Measurements from ENCODE around the gene SSR1. TPM values are rescaled to one million over a fixed set of nuclear protein-coding genes. Genes with fewer than 3 reads are reported as not detected.

The SSR1 gene
- polyA plus RNA-seq, 1 experiment, result 375 TPM

GRCh38 chr6:7300926-7301325, 12.1 kb downstream of the SSR1 start:
- TF ChIP-seq, protein P1, sequence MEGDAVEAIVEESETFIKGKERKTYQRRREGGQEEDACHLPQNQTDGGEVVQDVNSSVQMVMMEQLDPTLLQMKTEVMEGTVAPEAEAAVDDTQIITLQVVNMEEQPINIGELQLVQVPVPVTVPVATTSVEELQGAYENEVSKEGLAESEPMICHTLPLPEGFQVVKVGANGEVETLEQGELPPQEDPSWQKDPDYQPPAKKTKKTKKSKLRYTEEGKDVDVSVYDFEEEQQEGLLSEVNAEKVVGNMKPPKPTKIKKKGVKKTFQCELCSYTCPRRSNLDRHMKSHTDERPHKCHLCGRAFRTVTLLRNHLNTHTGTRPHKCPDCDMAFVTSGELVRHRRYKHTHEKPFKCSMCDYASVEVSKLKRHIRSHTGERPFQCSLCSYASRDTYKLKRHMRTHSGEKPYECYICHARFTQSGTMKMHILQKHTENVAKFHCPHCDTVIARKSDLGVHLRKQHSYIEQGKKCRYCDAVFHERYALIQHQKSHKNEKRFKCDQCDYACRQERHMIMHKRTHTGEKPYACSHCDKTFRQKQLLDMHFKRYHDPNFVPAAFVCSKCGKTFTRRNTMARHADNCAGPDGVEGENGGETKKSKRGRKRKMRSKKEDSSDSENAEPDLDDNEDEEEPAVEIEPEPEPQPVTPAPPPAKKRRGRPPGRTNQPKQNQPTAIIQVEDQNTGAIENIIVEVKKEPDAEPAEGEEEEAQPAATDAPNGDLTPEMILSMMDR (IDR thresholded peaks at IDR 0.05; ENCODE audit: low read depth, low read length), result no peak
- ChIA-PET CTCF (interaction anchor here (1.3 to 1.7 kb wide), 2 partner anchors 25 to 58 kb away, joined by 4 to 15 read pairs; no protein-coding TSS in a partner anchor), POLR2A (no interaction called here)
- DNase-seq (ENCODE audit: low read depth, low spot score), result no peak
- Histone ChIP-seq H3K27me3 (ENCODE audit: control insufficient read depth, insufficient read depth, low read length) (no peaks in the 10 kb centered on the region), H3K27ac (ENCODE audit: low read depth, low read length) (no peak overlapping the region), H3K9me3 (ENCODE audit: control insufficient read depth, insufficient read depth, low read length) (no peaks in the 10 kb centered on the region), H3K4me3 (ENCODE audit: low read depth, low read length) (no peak overlapping the region)

DNA sequence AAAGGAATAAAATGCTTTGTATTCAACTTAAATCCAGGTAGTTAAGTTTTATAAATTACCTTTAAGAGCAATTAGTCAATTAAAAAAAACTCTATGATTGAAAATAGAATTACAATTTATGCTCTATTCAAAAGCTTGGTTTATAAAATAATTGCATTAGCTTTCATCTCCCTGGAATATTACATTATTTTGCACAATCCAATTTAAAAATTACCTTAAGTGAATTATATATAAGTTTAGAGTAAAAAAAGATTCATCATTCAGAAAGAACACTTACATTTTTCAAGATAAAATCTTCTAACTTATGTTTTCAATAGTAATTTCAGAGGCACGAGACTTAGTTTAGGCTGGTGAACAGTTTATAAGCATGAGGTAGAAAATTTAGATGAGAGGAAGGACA, 14.9 kb downstream of the SSR1 start:
- no peak overlapping the region for H3K4me3 ChIP-seq (ENCODE audit: low read depth, low read length)
- ChIA-PET CTCF (interaction anchor here (1.6 kb wide), 1 partner anchor 22 kb away, joined by 10 read pairs; no protein-coding TSS in a partner anchor), POLR2A (no interaction called here)
- no peaks in the 10 kb centered on the region for H3K9me3 ChIP-seq (ENCODE audit: control insufficient read depth, insufficient read depth, low read length)
- no peak overlapping the region for H3K27ac ChIP-seq (ENCODE audit: low read depth, low read length)
- TF ChIP-seq, protein P1 (IDR thresholded peaks at IDR 0.05; ENCODE audit: low read depth, low read length), result no peak
- DNase-seq (ENCODE audit: low read depth, low spot score), result no peak
- H3K27me3 ChIP-seq (ENCODE audit: control insufficient read depth, insufficient read depth, low read length), result no peaks in the 10 kb centered on the region

DNA sequence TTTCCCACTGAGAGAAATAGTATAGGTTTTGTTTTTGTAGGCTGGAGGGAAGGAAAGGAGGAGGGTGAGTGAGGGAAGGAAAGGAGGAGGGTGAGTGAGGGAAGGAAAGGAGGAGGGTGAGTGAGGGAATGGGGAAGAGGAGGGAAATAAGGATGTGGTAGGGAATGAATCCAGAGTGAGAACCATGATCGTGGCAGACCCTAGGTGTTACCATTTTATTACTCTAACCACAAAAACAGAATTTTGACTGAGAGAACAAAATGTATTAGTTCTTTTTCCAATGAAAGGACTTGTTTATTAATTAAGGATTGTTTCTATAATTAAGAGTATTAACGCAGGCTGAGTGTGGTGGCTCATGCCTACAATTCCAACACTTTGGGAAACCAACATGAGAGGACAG, 16.4 kb downstream of the SSR1 start:
- ChIA-PET CTCF (interaction anchor here (0.9 kb wide), 1 partner anchor 21 kb away, joined by 3 read pairs; no protein-coding TSS in a partner anchor), POLR2A (no interaction called here)
- H3K9me3 ChIP-seq (ENCODE audit: control insufficient read depth, insufficient read depth, low read length), result no peaks in the 10 kb centered on the region
- no peak overlapping the region for H3K4me3 ChIP-seq (ENCODE audit: low read depth, low read length)
- no peak overlapping the region for H3K27ac ChIP-seq (ENCODE audit: low read depth, low read length)
- TF ChIP-seq, protein P1 (IDR thresholded peaks at IDR 0.05; ENCODE audit: low read depth, low read length), result no peak
- H3K27me3 ChIP-seq (ENCODE audit: control insufficient read depth, insufficient read depth, low read length), result no peaks in the 10 kb centered on the region
- DNase-seq (ENCODE audit: low read depth, low spot score), result no peak

DNA sequence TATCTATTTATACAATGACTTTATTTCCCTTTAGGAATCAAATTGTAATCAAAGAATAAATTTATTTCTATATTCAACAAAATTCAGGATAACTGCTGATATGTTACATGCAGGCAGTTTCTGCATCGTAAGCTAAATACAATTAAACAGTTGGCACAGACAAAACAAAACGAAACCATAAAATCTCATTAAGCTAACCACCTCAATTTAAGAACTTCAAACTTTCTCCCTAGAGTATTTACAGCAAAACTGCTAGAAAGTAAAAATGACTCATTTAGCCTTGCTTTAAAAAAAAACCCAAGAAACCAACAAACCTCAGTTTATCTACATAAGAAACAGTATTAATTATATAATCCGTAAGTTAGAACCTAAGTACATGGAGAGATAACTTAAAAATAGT, 17.1 kb downstream of the SSR1 start:
- ChIA-PET CTCF (interaction anchor here (0.9 kb wide), 1 partner anchor 20 kb away, joined by 3 read pairs; no protein-coding TSS in a partner anchor), POLR2A (no interaction called here)
- H3K4me3 ChIP-seq (ENCODE audit: low read depth, low read length), result no peak overlapping the region
- no peak overlapping the region for H3K27ac ChIP-seq (ENCODE audit: low read depth, low read length)
- no peaks in the 10 kb centered on the region for H3K27me3 ChIP-seq (ENCODE audit: control insufficient read depth, insufficient read depth, low read length)
- no peak for DNase-seq (ENCODE audit: low read depth, low spot score)
- no peaks in the 10 kb centered on the region for H3K9me3 ChIP-seq (ENCODE audit: control insufficient read depth, insufficient read depth, low read length)
- TF ChIP-seq, protein P1 (IDR thresholded peaks at IDR 0.05; ENCODE audit: low read depth, low read length), result no peak

DNA sequence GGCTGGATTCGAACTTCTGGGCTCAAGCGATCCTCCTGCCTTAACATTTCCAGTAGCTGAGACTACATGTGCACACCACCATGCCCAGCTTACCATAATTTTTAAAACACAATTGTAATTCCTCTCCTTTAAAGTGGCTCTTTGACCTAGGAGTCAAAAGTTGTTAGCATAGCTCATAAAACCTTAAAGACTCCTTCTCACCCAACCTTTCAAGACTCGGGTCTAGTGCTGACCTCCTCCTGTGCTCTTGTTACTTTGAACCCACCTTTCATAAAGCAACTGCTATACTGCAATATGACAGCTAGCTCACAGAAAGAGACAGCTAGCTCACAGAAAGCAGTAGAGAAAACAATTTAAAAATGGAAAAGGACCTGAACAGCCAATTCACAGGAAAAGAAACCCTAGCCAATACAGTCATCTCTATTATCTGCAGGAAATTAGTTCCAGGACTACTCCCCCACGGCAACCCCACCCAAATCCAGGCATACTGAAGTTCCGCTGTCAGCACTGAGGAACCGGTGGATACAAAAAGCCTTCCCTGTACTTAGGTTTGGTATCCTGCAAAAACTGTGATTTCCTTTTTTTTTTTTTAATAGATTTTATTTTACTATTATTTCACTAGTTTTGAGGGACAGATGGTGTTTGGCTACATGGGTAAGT, 20.3 kb downstream of the SSR1 start:
- Histone ChIP-seq H3K4me3 (ENCODE audit: low read depth, low read length) (no peak overlapping the region), H3K27ac (ENCODE audit: low read depth, low read length) (no peak overlapping the region), H3K27me3 (ENCODE audit: control insufficient read depth, insufficient read depth, low read length) (no peaks in the 10 kb centered on the region), H3K9me3 (ENCODE audit: control insufficient read depth, insufficient read depth, low read length) (no peaks in the 10 kb centered on the region)
- no peak for DNase-seq (ENCODE audit: low read depth, low spot score)
- ChIA-PET CTCF (interaction anchor here (1.7 kb wide), 1 partner anchor 18 kb away, joined by 14 read pairs; no protein-coding TSS in a partner anchor), POLR2A (interaction anchor here (0.6 to 0.7 kb wide), 4 partner anchors 14 to 324 kb away, joined by 3 to 5 read pairs (median 3); no protein-coding TSS in a partner anchor)
- TF ChIP-seq, protein P1 (IDR thresholded peaks at IDR 0.05; ENCODE audit: low read depth, low read length), result no peak

Data from AG04450 (cell line).